T-helper 1 cell treated with Interleukin-12 subunit alpha and Interleukin-12 subunit beta and Interleukin-4 antibody, amounts not matched to agents 30 ng/mL and 1 ng/mL, for 36 hours (primary cell): Measurements from ENCODE around the gene MRTFB. TPM values are rescaled to one million over a fixed set of nuclear protein-coding genes. Genes with fewer than 3 reads are reported as not detected.
"Not testable (repeated sequence)": the region's sequence is repeated elsewhere in the genome, so short reads cannot be mapped to it uniquely, and the experiment has no call there.

Source experiments
- intact Hi-C: fragments of 100-400 bp; cut with micrococcal nuclease; formaldehyde crosslinking; loops from one replicate; pipeline ENCODE4 v1.15.1; 2024
- total RNA-seq: library from RNA; stranded (reverse); gene quantifications from 2 replicates; pipeline ENCODE4 v1.2.3, GENCODE V29; 2022

MRTFB gene
- total RNA-seq, 1 donor from 2014 or later: 21.6 TPM

GRCh38 chr16:14182999-14183398 lies 111.9 kb downstream of the MRTFB start:
- intact Hi-C loops: no loop called here

GRCh38 chr16:14183962-14184361 lies 112.8 kb downstream of the MRTFB start:
- intact Hi-C loops: not testable (repeated sequence)

GRCh38 chr16:14186007-14186794 lies 115.1 kb downstream of the MRTFB start:
- intact Hi-C loops: no loop called here

GRCh38 chr16:14186795-14187221 lies 115.7 kb downstream of the MRTFB start:
- intact Hi-C loops: no loop called here

GRCh38 chr16:14187517-14188338 lies 116.6 kb downstream of the MRTFB start:
- intact Hi-C loops: no loop called here

- intact Hi-C loops: loop anchor here (2.0 to 5.0 kb wide), 5 partner anchors 94 to 439 kb away; partner anchors contain the start of genes BFAR, ERCC4, MRTFB and PARN
Observed at GRCh38 chr16:14193316-14193871, 122.3 kb downstream of the MRTFB start.

GRCh38 chr16:14194721-14195120 lies 123.6 kb downstream of the MRTFB start:
- intact Hi-C loops: loop anchor here (5.0 kb wide), 3 partner anchors 93 to 438 kb away; partner anchors contain the start of genes BFAR and PARN

- intact Hi-C loops: no loop called here
Observed at GRCh38 chr16:14196011-14196410, 124.9 kb downstream of the MRTFB start.

GRCh38 chr16:14196539-14196938 lies 125.4 kb downstream of the MRTFB start:
- intact Hi-C loops: no loop called here

- intact Hi-C loops: no loop called here
Observed at GRCh38 chr16:14198012-14198411, 126.9 kb downstream of the MRTFB start.

GRCh38 chr16:14198572-14198971 lies 127.5 kb downstream of the MRTFB start:
- intact Hi-C loops: no loop called here

- intact Hi-C loops: no loop called here
Observed at GRCh38 chr16:14199199-14199598, 128.1 kb downstream of the MRTFB start.

GRCh38 chr16:14199624-14200023 lies 128.5 kb downstream of the MRTFB start:
- intact Hi-C loops: no loop called here

GRCh38 chr16:14202095-14202494 lies 131.0 kb downstream of the MRTFB start:
- intact Hi-C loops: no loop called here

- intact Hi-C loops: no loop called here
Observed at GRCh38 chr16:14202697-14203096, 131.6 kb downstream of the MRTFB start.

- intact Hi-C loops: no loop called here
Observed at GRCh38 chr16:14203166-14203565, 132.0 kb downstream of the MRTFB start.

- intact Hi-C loops: no loop called here
Observed at GRCh38 chr16:14205666-14206065, 134.5 kb downstream of the MRTFB start.

- intact Hi-C loops: no loop called here
Observed at GRCh38 chr16:14211856-14212543, 140.9 kb downstream of the MRTFB start.

- intact Hi-C loops: no loop called here
Observed at GRCh38 chr16:14215941-14216340, 144.8 kb downstream of the MRTFB start.

GRCh38 chr16:14219983-14220382 lies 148.9 kb downstream of the MRTFB start:
- intact Hi-C loops: no loop called here

GRCh38 chr16:14223632-14224031 lies 152.5 kb downstream of the MRTFB start:
- intact Hi-C loops: no loop called here
